WTC11 (cell line): ENCODE measurements around the gene FRMD4B. TPM values are rescaled to one million over a fixed set of nuclear protein-coding genes. Genes with fewer than 3 reads are reported as not detected.
A peak's percentile ranks its signal among the peaks of the same experiment; 100 is the strongest.

Experiments
- ATAC-seq: fragments of 200-7000 bp; cut with Tn5 transposase; 2 replicates; pipeline ENCODE4 v1.10.0; 2021; ENCODE audit warnings: mild to moderate bottlenecking, moderate library complexity
- CTCF ChIA-PET: fragments of 300-600 bp; sonication (Branson Sonifier 250); formaldehyde crosslinking; loops from one replicate; lab custom pipeline; 2021; ENCODE audit warnings: antibody characterized with exemption; lab: Charles Lee
- POLR2A ChIA-PET: fragments of 350-600 bp; sonication (Branson Sonifier 250); formaldehyde crosslinking; loops from one replicate; lab custom pipeline; 2021; ENCODE audit warnings: antibody characterized with exemption; lab: Charles Lee
- DNase-seq: peaks from one replicate; pipeline ENCODE4 v3.0.0; 2021; ENCODE audit warnings: low spot score
- H3K27ac Mint-ChIP-seq: 2 replicates; pipeline ENCODE4 v1.8.0; 2021; ENCODE audit warnings: mixed read lengths
- H3K27me3 Mint-ChIP-seq: 2 replicates; pipeline ENCODE4 v1.8.0; 2021; ENCODE audit warnings: low read depth, mild to moderate bottlenecking, moderate library complexity, mixed read lengths
- H3K36me3 Mint-ChIP-seq: 2 replicates; pipeline ENCODE4 v1.8.0; 2021; ENCODE audit warnings: mixed read lengths
- H3K4me1 Mint-ChIP-seq: 2 replicates; pipeline ENCODE4 v1.8.0; 2022; ENCODE audit warnings: mixed read lengths
- H3K4me3 Mint-ChIP-seq: 2 replicates; pipeline ENCODE4 v1.8.0; 2021; ENCODE audit warnings: mild to moderate bottlenecking, moderate library complexity, mixed read lengths
- H3K9me3 Mint-ChIP-seq: 2 replicates; pipeline ENCODE4 v1.8.0; 2021; ENCODE audit warnings: mixed read lengths
- CREM ChIP-seq: sonication (generic); formaldehyde crosslinking; IDR thresholded peaks from 2 replicates; pipeline ENCODE4 v1.8.1; 2022; ENCODE audit warnings: mild to moderate bottlenecking, missing genetic modification reagents, moderate library complexity
- E2F5 ChIP-seq: sonication (generic); formaldehyde crosslinking; IDR thresholded peaks from 2 replicates; pipeline ENCODE4 v1.8.1; 2022; ENCODE audit warnings: mild to moderate bottlenecking, moderate library complexity, missing genetic modification reagents
- EMX1 ChIP-seq: fragments of 250-450 bp; sonication (Bioruptor Pico); IDR thresholded peaks from 2 replicates; pipeline ENCODE4 v1.8.0; 2021; ENCODE audit warnings: mild to moderate bottlenecking
- ESRRA ChIP-seq: sonication (generic); formaldehyde crosslinking; IDR thresholded peaks from 2 replicates; pipeline ENCODE4 v1.8.1; 2022; ENCODE audit warnings: mild to moderate bottlenecking, missing genetic modification reagents, borderline replicate concordance
- NFYB ChIP-seq: sonication (generic); formaldehyde crosslinking; conservative IDR thresholded peaks from 2 replicates; pipeline ENCODE4 v1.8.0; 2022; ENCODE audit warnings: low read depth, missing genetic modification reagents
- PRDM15 ChIP-seq: sonication (generic); formaldehyde crosslinking; IDR thresholded peaks from 2 replicates; pipeline ENCODE4 v1.8.0; 2022; ENCODE audit warnings: missing genetic modification reagents
- SOX15 ChIP-seq: fragments of 250-450 bp; sonication (Bioruptor Pico); IDR thresholded peaks from 2 replicates; pipeline ENCODE4 v1.9.0; 2021; ENCODE audit warnings: mild to moderate bottlenecking
- TP53 ChIP-seq: sonication (generic); formaldehyde crosslinking; IDR thresholded peaks from 2 replicates; pipeline ENCODE4 v1.8.1; 2023; ENCODE audit warnings: mild to moderate bottlenecking, missing genetic modification reagents
- ZNF219 ChIP-seq: sonication (generic); formaldehyde crosslinking; IDR thresholded peaks from 2 replicates; pipeline ENCODE4 v1.8.0; 2023; ENCODE audit warnings: missing genetic modification reagents, mild to moderate bottlenecking, borderline replicate concordance
- ZNF416 ChIP-seq: fragments of 250-450 bp; sonication (Bioruptor Pico); IDR thresholded peaks from 2 replicates; pipeline ENCODE4 v1.9.0; 2021; ENCODE audit warnings: mild to moderate bottlenecking, inconsistent platforms
- ZNF423 ChIP-seq: fragments of 250-450 bp; sonication (Bioruptor Pico); IDR thresholded peaks from 2 replicates; pipeline ENCODE4 v2.1.2; 2022; ENCODE audit warnings: mild to moderate bottlenecking, moderate library complexity
- ZNF512 ChIP-seq: sonication (generic); formaldehyde crosslinking; IDR thresholded peaks from 2 replicates; pipeline ENCODE4 v1.8.1; 2022; ENCODE audit warnings: missing genetic modification reagents, borderline replicate concordance
- ZNF671 ChIP-seq: fragments of 250-450 bp; sonication (Bioruptor Pico); IDR thresholded peaks from 2 replicates; pipeline ENCODE4 v1.8.0; 2021; ENCODE audit warnings: mild to moderate bottlenecking
- total RNA-seq: library from RNA; stranded (reverse); gene quantifications from 3 replicates; pipeline ENCODE4 v1.2.3, GENCODE V29; 2021
- TF ChIP-seq, protein P1 (sequence below): fragments of 250-450 bp; sonication (Bioruptor Pico); conservative IDR thresholded peaks from 2 replicates; pipeline ENCODE4 v1.9.0; 2021; ENCODE audit warnings: mild to moderate bottlenecking
- TF ChIP-seq, protein P2 (sequence below): fragments of 200-600 bp; IDR thresholded peaks from 2 replicates; pipeline ENCODE4 v1.8.0; 2022; ENCODE audit warnings: antibody characterized with exemption
- TF ChIP-seq, protein P3 (sequence below): fragments of 250-450 bp; sonication (Bioruptor Pico); IDR thresholded peaks from 2 replicates; pipeline ENCODE4 v1.9.0; 2021; ENCODE audit warnings: moderate library complexity, mild to moderate bottlenecking, inconsistent platforms, borderline replicate concordance
- TF ChIP-seq, protein P4 (sequence below): fragments of 250-450 bp; sonication (Bioruptor Pico); IDR thresholded peaks from 2 replicates; pipeline ENCODE4 v1.9.0; 2021; ENCODE audit warnings: mild to moderate bottlenecking
- TF ChIP-seq, protein P5 (sequence below): sonication (generic); formaldehyde crosslinking; IDR thresholded peaks from 2 replicates; pipeline ENCODE4 v1.8.0; 2023; ENCODE audit warnings: missing genetic modification reagents

The FRMD4B gene
- total RNA-seq, 1 experiment from 2014 or later: 6.7 TPM

GRCh38 chr3:69207031-69207430 lies 178.9 kb downstream of the FRMD4B start (continued):
- no peak for TF ChIP-seq SOX15 (CRISPR knock-in tag)

DNA sequence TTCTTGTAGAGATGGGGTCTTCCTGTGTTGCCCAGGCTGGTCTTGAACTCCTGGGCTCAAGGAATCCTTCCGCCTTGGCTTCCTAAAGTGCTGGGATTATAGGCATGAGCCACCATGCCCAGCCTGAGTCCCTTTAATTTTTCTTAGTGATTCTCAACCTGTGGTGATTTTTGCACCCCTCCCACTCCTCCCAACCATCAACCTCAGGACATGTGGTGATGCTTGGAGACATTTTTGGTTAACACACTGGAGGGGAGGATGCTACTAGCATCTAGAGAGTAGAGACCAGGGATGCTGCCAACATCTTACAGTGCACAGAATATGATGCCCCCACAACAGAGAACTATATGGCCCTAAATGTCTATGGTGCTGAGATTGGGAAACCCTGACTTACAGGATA lies 180.5 kb downstream of the FRMD4B start:
- no peak for DNase-seq
- CTCF ChIA-PET: no interaction called here
- TF ChIP-seq CREM (CRISPR knock-in tag): no peak
- TF ChIP-seq ESRRA: no peak
- no peak for TF ChIP-seq ZNF423 (CRISPR knock-in tag)
- TF ChIP-seq, protein P1, sequence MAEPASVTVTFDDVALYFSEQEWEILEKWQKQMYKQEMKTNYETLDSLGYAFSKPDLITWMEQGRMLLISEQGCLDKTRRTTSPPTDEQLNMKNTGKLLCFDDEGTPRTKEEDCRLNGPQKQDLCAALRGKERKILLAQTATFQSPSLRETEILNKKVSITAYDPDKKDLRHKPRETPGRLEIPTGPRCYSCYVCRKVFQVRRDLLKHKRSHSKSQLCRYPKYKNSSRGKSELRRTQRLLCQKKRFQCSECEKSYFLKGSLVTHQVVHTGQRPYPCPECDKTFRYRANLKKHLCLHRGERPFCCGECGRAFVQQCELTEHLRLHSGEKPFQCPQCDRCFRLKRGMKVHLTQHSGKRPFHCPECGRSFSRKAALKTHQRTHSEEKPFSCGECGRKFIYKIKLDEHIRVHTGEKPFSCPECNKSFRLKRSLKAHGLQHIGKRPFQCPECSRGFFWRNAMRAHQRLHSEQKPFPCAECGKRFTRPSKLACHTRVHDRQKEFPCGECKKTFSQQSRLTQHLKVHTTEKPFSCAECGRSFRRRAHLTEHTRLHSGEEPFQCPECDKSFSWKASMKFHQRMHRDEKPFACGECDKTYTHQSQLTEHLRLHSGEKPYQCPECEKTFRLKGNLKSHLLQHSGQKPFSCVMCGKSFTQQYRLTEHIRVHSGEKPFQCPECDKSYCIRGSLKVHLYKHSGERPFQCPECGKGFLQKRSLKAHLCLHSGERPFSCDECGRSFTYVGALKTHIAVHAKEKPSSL (CRISPR knock-in tag): no peak
- TF ChIP-seq NFYB: no peak
- no peak for TF ChIP-seq ZNF512 (CRISPR knock-in tag)
- TF ChIP-seq, protein P2, sequence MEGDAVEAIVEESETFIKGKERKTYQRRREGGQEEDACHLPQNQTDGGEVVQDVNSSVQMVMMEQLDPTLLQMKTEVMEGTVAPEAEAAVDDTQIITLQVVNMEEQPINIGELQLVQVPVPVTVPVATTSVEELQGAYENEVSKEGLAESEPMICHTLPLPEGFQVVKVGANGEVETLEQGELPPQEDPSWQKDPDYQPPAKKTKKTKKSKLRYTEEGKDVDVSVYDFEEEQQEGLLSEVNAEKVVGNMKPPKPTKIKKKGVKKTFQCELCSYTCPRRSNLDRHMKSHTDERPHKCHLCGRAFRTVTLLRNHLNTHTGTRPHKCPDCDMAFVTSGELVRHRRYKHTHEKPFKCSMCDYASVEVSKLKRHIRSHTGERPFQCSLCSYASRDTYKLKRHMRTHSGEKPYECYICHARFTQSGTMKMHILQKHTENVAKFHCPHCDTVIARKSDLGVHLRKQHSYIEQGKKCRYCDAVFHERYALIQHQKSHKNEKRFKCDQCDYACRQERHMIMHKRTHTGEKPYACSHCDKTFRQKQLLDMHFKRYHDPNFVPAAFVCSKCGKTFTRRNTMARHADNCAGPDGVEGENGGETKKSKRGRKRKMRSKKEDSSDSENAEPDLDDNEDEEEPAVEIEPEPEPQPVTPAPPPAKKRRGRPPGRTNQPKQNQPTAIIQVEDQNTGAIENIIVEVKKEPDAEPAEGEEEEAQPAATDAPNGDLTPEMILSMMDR: no peak
- TF ChIP-seq TP53 (CRISPR knock-in tag): no peak
- TF ChIP-seq ZNF671 (CRISPR knock-in tag): no peak
- no peak for TF ChIP-seq ZNF219 (CRISPR knock-in tag)
- TF ChIP-seq PRDM15 (CRISPR knock-in tag): no peak
- TF ChIP-seq, all 79 proteins: peak for 0
- POLR2A ChIA-PET: interaction anchor here (0.7 kb wide), 1 partner anchor 443 kb away, joined by 4 read pairs; no protein-coding TSS in a partner anchor
- Mint-ChIP-seq H3K4me1 (peaks cover 15% of the 10 kb centered on the region), H3K36me3 (no peaks in the 10 kb centered on the region), H3K4me3 (no peak overlapping the region), H3K9me3 (no peaks in the 10 kb centered on the region), H3K27ac (peak overlapping the region; percentile 27; the same call in 1 of the 2 replicates), H3K27me3 (no peaks in the 10 kb centered on the region)
- ATAC-seq: no peak

- ChIA-PET POLR2A (no interaction called here), CTCF (no interaction called here)
- Mint-ChIP-seq H3K4me1 (peaks cover 21% of the 10 kb centered on the region), H3K36me3 (no peaks in the 10 kb centered on the region), H3K9me3 (no peaks in the 10 kb centered on the region), H3K27ac (no peak overlapping the region), H3K27me3 (no peaks in the 10 kb centered on the region), H3K4me3 (no peak overlapping the region)
- ATAC-seq: no peak
- DNase-seq: no peak
- TF ChIP-seq ZNF416 (CRISPR knock-in tag) (no peak), E2F5 (CRISPR knock-in tag) (no peak), ESRRA (no peak), EMX1 (CRISPR knock-in tag) (no peak)
- TF ChIP-seq, protein P3, sequence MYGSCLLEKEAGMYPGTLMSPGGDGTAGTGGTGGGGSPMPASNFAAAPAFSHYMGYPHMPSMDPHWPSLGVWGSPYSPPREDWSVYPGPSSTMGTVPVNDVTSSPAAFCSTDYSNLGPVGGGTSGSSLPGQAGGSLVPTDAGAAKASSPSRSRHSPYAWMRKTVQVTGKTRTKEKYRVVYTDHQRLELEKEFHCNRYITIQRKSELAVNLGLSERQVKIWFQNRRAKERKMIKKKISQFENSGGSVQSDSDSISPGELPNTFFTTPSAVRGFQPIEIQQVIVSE: no peak
- TF ChIP-seq, protein P4, sequence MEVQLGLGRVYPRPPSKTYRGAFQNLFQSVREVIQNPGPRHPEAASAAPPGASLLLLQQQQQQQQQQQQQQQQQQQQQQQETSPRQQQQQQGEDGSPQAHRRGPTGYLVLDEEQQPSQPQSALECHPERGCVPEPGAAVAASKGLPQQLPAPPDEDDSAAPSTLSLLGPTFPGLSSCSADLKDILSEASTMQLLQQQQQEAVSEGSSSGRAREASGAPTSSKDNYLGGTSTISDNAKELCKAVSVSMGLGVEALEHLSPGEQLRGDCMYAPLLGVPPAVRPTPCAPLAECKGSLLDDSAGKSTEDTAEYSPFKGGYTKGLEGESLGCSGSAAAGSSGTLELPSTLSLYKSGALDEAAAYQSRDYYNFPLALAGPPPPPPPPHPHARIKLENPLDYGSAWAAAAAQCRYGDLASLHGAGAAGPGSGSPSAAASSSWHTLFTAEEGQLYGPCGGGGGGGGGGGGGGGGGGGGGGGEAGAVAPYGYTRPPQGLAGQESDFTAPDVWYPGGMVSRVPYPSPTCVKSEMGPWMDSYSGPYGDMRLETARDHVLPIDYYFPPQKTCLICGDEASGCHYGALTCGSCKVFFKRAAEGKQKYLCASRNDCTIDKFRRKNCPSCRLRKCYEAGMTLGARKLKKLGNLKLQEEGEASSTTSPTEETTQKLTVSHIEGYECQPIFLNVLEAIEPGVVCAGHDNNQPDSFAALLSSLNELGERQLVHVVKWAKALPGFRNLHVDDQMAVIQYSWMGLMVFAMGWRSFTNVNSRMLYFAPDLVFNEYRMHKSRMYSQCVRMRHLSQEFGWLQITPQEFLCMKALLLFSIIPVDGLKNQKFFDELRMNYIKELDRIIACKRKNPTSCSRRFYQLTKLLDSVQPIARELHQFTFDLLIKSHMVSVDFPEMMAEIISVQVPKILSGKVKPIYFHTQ: no peak
- TF ChIP-seq, protein P5, sequence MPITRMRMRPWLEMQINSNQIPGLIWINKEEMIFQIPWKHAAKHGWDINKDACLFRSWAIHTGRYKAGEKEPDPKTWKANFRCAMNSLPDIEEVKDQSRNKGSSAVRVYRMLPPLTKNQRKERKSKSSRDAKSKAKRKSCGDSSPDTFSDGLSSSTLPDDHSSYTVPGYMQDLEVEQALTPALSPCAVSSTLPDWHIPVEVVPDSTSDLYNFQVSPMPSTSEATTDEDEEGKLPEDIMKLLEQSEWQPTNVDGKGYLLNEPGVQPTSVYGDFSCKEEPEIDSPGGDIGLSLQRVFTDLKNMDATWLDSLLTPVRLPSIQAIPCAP (CRISPR knock-in tag): no peak
Measured at GRCh38 chr3:69204315-69204957, 181.5 kb downstream of the FRMD4B start.
